ENCODE results near the gene CX3CL1.

The CX3CL1 gene

GRCh38 chr16:57405097-57405496 is 32.8 kb downstream of the CX3CL1 start:
- no peak for DNase-seq (ENCODE audit: low spot score)

- DNase-seq (ENCODE audit: low spot score): no peak
These were observed 34.6 kb downstream of the CX3CL1 start for GRCh38 chr16:57406881-57407280.

GRCh38 chr16:57407521-57408353 is 35.4 kb downstream of the CX3CL1 start:
- no peak for DNase-seq (ENCODE audit: low spot score)

- DNase-seq (ENCODE audit: low spot score): no peak
These were observed 36.8 kb downstream of the CX3CL1 start for GRCh38 chr16:57409065-57409464.

- DNase-seq (ENCODE audit: low spot score): no peak
These were observed 37.7 kb downstream of the CX3CL1 start for GRCh38 chr16:57409870-57410587.

- no peak for DNase-seq (ENCODE audit: low spot score)
These were observed 39.2 kb downstream of the CX3CL1 start for GRCh38 chr16:57411362-57411976.

- DNase-seq (ENCODE audit: low spot score): no peak
These were observed 40.3 kb downstream of the CX3CL1 start for GRCh38 chr16:57412584-57412983.

- no peak for DNase-seq (ENCODE audit: low spot score)
These were observed 41.0 kb downstream of the CX3CL1 start for GRCh38 chr16:57413301-57413730.

GRCh38 chr16:57413733-57414132 is 41.4 kb downstream of the CX3CL1 start:
- no peak for DNase-seq (ENCODE audit: low spot score)

GRCh38 chr16:57416084-57416483 is 43.8 kb downstream of the CX3CL1 start:
- no peak for DNase-seq (ENCODE audit: low spot score)

- DNase-seq (ENCODE audit: low spot score): no peak
These were observed 47.2 kb downstream of the CX3CL1 start for GRCh38 chr16:57419506-57419905.

- peak; percentile 56 for DNase-seq (ENCODE audit: low spot score)
These were observed 50.0 kb downstream of the CX3CL1 start for GRCh38 chr16:57422026-57422944.

GRCh38 chr16:57423152-57423551 is 50.9 kb downstream of the CX3CL1 start:
- no peak for DNase-seq (ENCODE audit: low spot score)

GRCh38 chr16:57424583-57424982 is 52.3 kb downstream of the CX3CL1 start:
- no peak for DNase-seq (ENCODE audit: low spot score)

GRCh38 chr16:57426356-57426755 is 54.1 kb downstream of the CX3CL1 start:
- DNase-seq (ENCODE audit: low spot score): no peak

GRCh38 chr16:57427307-57427706 is 55.0 kb downstream of the CX3CL1 start:
- DNase-seq (ENCODE audit: low spot score): no peak

GRCh38 chr16:57427824-57428223 is 55.5 kb downstream of the CX3CL1 start:
- no peak for DNase-seq (ENCODE audit: low spot score)

GRCh38 chr16:57430955-57431354 is 58.7 kb downstream of the CX3CL1 start:
- no peak for DNase-seq (ENCODE audit: low spot score)

- no peak for DNase-seq (ENCODE audit: low spot score)
These were observed 60.2 kb downstream of the CX3CL1 start for GRCh38 chr16:57432505-57432904.

GRCh38 chr16:57432989-57433388 is 60.7 kb downstream of the CX3CL1 start:
- DNase-seq (ENCODE audit: low spot score): no peak

GRCh38 chr16:57434003-57434402 is 61.7 kb downstream of the CX3CL1 start:
- no peak for DNase-seq (ENCODE audit: low spot score)
